ENCODE data around the gene SLBP. TPM values are rescaled to one million over a fixed set of nuclear protein-coding genes. Genes with fewer than 3 reads are reported as not detected.

SLBP gene
- total and polyA plus RNA-seq, 10 of the 15 experiments (the other 5 are each of a cell fraction or from before 2014, with no cell fraction given) = 94.4 to 278 (median 158) TPM

- TF ChIP-seq CTCF (IDR thresholded peaks at IDR 0.05 in 2 of 3, conservative IDR thresholded peaks at IDR 0.05 in 1 of 3; ENCODE audit: control insufficient read depth in 2 of 3, extremely low read depth in 1 of 3, insufficient read depth in 1 of 3, low read depth in 3 of 3, low read length in 3 of 3) (no peak), BMI1 (IDR thresholded peaks at IDR 0.05; ENCODE audit: borderline replicate concordance) (no peak), ATF7 (IDR thresholded peaks at IDR 0.05; ENCODE audit: low read depth) (peak; percentile 89), PML (IDR thresholded peaks at IDR 0.05; ENCODE audit: low read length) (no peak), RAD21 (IDR thresholded peaks at IDR 0.05; ENCODE audit: insufficient read depth, low read depth, low read length) (no peak), TBL1XR1 (IDR thresholded peaks at IDR 0.05; ENCODE audit: low read depth, low read length) (no peak), REST (IDR thresholded peaks at IDR 0.05; ENCODE audit: low read depth, low read length) (no peak), SIN3A (IDR thresholded peaks at IDR 0.05; ENCODE audit: low read depth, low read length) (no peak; the same call in none of the 2 replicates), SMAD1 (IDR thresholded peaks at IDR 0.05; ENCODE audit: low read depth, partially characterized antibody) (no peak), RFX5 (IDR thresholded peaks at IDR 0.05; ENCODE audit: low read depth, low read length) (peak; percentile 83), KAT2A (conservative IDR thresholded peaks at IDR 0.05; ENCODE audit: control insufficient read depth, low read depth, low read length) (no peak), BCL11A (IDR thresholded peaks at IDR 0.05; ENCODE audit: low read depth, low read length) (no peak), RELB (IDR thresholded peaks at IDR 0.05; ENCODE audit: low read depth) (no peak; the same call in 1 of the 2 replicates), KDM1A (IDR thresholded peaks at IDR 0.05; ENCODE audit: borderline replicate concordance) (no peak), TARDBP (IDR thresholded peaks at IDR 0.05; ENCODE audit: borderline replicate concordance) (0 out of 2 replicates have a peak, but pooled peaks have one; percentile 15), IRF5 (IDR thresholded peaks at IDR 0.05; ENCODE audit: borderline replicate concordance) (no peak; the same call in 1 of the 2 replicates), FOS (IDR thresholded peaks at IDR 0.05; ENCODE audit: borderline replicate concordance, extremely low read depth, insufficient read length) (no peak), EZH2 (IDR thresholded peaks at IDR 0.05; ENCODE audit: borderline replicate concordance, control insufficient read depth, low read depth, low read length) (no peak), SRF (IDR thresholded peaks at IDR 0.05; ENCODE audit: low read depth in 2 of 2, low read length in 2 of 2) (0 out of 4 replicates have a peak, but pooled peaks of 1 of the 2 experiments have one; percentile 39), ZNF207 (IDR thresholded peaks at IDR 0.05; ENCODE audit: borderline replicate concordance) (peak; percentile 99)
Observed at GRCh38 chr4:1712216-1713002, at the start of gene SLBP (continued).

Measured in GM12878 (cell line).